CD4-positive, CD25-positive, alpha-beta regulatory T cell (primary cell): ENCODE data around the gene KRTAP9-9. TPM values are rescaled to one million over a fixed set of nuclear protein-coding genes. Genes with fewer than 3 reads are reported as not detected.
A peak's percentile ranks its signal among the peaks of the same experiment; 100 is the strongest.
"Not testable (repeated sequence)": the region's sequence is repeated elsewhere in the genome, so short reads cannot be mapped to it uniquely, and the experiment has no call there.

Experiments used
- ATAC-seq, 2 donors: fragments of 150-1000 bp; cut with Tn5 transposase; one replicate each; pipeline ENCODE4 v1.10.0; 2021; ENCODE audit warnings: low read depth in 2 of 2, moderate number of reproducible peaks in 2 of 2, moderate library complexity in 1 of 2
- DNase-seq, 3 donors: peaks; one replicate each; pipeline versions ENCODE4 v3.0.0 to v3.0.0-alpha.2; 2012 to 2022; ENCODE audit warnings: mixed read lengths in 1 of 3
- H3K27ac ChIP-seq: one replicate; pipeline ENCODE4 v1.7.0; 2013; ENCODE audit warnings: mild to moderate bottlenecking, low read length; ENCODE audit not compliant: insufficient read depth, poor library complexity, severe bottlenecking
- H3K27me3 ChIP-seq: one replicate; pipeline ENCODE4 v1.7.0; 2013; ENCODE audit warnings: low read length; ENCODE audit not compliant: control insufficient read depth, insufficient read depth
- H3K36me3 ChIP-seq: one replicate; pipeline ENCODE4 v1.7.0; 2013; ENCODE audit warnings: mild to moderate bottlenecking, low read length, moderate library complexity; ENCODE audit not compliant: control insufficient read depth, insufficient read depth
- H3K4me1 ChIP-seq: 2 replicates; pipeline ENCODE4 v1.7.0; 2013; ENCODE audit warnings: mild to moderate bottlenecking, low read length; ENCODE audit not compliant: insufficient read depth, control insufficient read depth, poor library complexity, severe bottlenecking
- H3K4me3 ChIP-seq: one replicate; pipeline ENCODE4 v1.7.0; 2013; ENCODE audit warnings: low read depth, mild to moderate bottlenecking, low read length, moderate library complexity
- H3K9me3 ChIP-seq, 2 experiments: 1 replicate in 1 of 2; 2 replicates in 1 of 2; pipeline ENCODE4 v1.7.0; 2013; ENCODE audit warnings: low read length in 2 of 2, mild to moderate bottlenecking in 1 of 2, moderate library complexity in 1 of 2; ENCODE audit not compliant: control insufficient read depth in 2 of 2
- H3K27ac Mint-ChIP-seq, 3 donors: one replicate each; pipeline ENCODE4 v1.8.0; 2020 to 2022; ENCODE audit warnings: mild to moderate bottlenecking in 3 of 3, mixed read lengths in 3 of 3, moderate library complexity in 2 of 3
- H3K27me3 Mint-ChIP-seq: one replicate; pipeline ENCODE4 v1.8.0; 2022; ENCODE audit warnings: mild to moderate bottlenecking, mixed read lengths
- H3K36me3 Mint-ChIP-seq: one replicate; pipeline ENCODE4 v1.8.0; 2020; ENCODE audit warnings: mixed read lengths
- H3K4me1 Mint-ChIP-seq, 4 donors: one replicate each; pipeline ENCODE4 v1.8.0; 2020 to 2022; ENCODE audit warnings: mixed read lengths in 4 of 4, mild to moderate bottlenecking in 1 of 4
- H3K4me3 Mint-ChIP-seq, 4 donors: one replicate each; pipeline ENCODE4 v1.8.0; 2020 to 2022; ENCODE audit warnings: mild to moderate bottlenecking in 4 of 4, mixed read lengths in 4 of 4, moderate library complexity in 3 of 4
- H3K9me3 Mint-ChIP-seq, 7 donors: one replicate each; pipeline ENCODE4 v1.8.0; 2020 to 2022; ENCODE audit warnings: mixed read lengths in 7 of 7, mild to moderate bottlenecking in 3 of 7, moderate library complexity in 2 of 7
- polyA plus RNA-seq, 4 donors: library from polyadenylated mRNA; unstranded; fragments of 300-500 nt; fragmentation: Illumina TruSeq; gene quantifications; one replicate each; pipeline ENCODE4 v1.2.3, GENCODE V29; 2021
- total RNA-seq: library from RNA; stranded (reverse); gene quantifications from one replicate; pipeline ENCODE4 v1.2.3, GENCODE V29; 2022

KRTAP9-9 gene
- total and polyA plus RNA-seq, 5 donors from 2014 or later: not detected

- ATAC-seq: no peak
- Histone ChIP-seq H3K9me3 (no peaks in the 10 kb centered on the region), H3K4me1 (no peaks in the 10 kb centered on the region), H3K27ac (no peak overlapping the region), H3K36me3 (no peaks in the 10 kb centered on the region), H3K27me3 (peaks cover 12% of the 10 kb centered on the region), H3K4me3 (no peak overlapping the region)
- Mint-ChIP-seq H3K27ac (no peak overlapping the region), H3K4me1 (peaks cover 0 to 5% (median 3%) of the 10 kb centered on the region in 4 donors), H3K36me3 (no peaks in the 10 kb centered on the region), H3K27me3 (peaks cover 27% of the 10 kb centered on the region), H3K9me3 (peaks cover 0 to 1% (median 0%) of the 10 kb centered on the region in 7 donors), H3K4me3 (no peak overlapping the region)
- DNase-seq: no peak
Observed at GRCh38 chr17:41230094-41230493, 25.1 kb upstream of the KRTAP9-9 start.

GRCh38 chr17:41231731-41232130 is 23.5 kb upstream of the KRTAP9-9 start:
- ATAC-seq (no peak), DNase-seq (no peak)
- Histone ChIP-seq H3K27me3 (peaks cover 12% of the 10 kb centered on the region), H3K4me3 (no peak overlapping the region), H3K27ac (no peak overlapping the region), H3K36me3 (no peaks in the 10 kb centered on the region), H3K9me3 (no peaks in the 10 kb centered on the region), H3K4me1 (no peaks in the 10 kb centered on the region)
- Mint-ChIP-seq H3K4me3 (no peak overlapping the region), H3K9me3 (peaks cover 0 to 1% (median 0%) of the 10 kb centered on the region in 7 donors), H3K36me3 (no peaks in the 10 kb centered on the region), H3K27me3 (peaks cover 34% of the 10 kb centered on the region), H3K27ac (no peak overlapping the region), H3K4me1 (peaks cover 0 to 7% (median 3%) of the 10 kb centered on the region in 4 donors)

- not testable (repeated sequence) for H3K36me3 Mint-ChIP-seq, H3K4me1 Mint-ChIP-seq, H3K9me3 ChIP-seq, ATAC-seq, H3K4me3 Mint-ChIP-seq, H3K9me3 Mint-ChIP-seq, H3K4me3 ChIP-seq, H3K36me3 ChIP-seq, H3K27ac ChIP-seq, H3K4me1 ChIP-seq, DNase-seq
- peaks cover 38% of the 10 kb centered on the region for H3K27me3 Mint-ChIP-seq
- peaks cover 12% of the 10 kb centered on the region for H3K27me3 ChIP-seq
- peak within 1 kb of the TSS in 2 of 3 donors; percentile 7 to 8 for H3K27ac Mint-ChIP-seq
Observed at GRCh38 chr17:41232399-41233105, 22.6 kb upstream of the KRTAP9-9 start, which contains the start of gene KRTAP9-3. TSS of gene KRTAP9-3 (plus strand) at chr17:41232449. CDS start at chr17:41232502, 53 bp downstream.

GRCh38 chr17:41237116-41237515 is 18.1 kb upstream of the KRTAP9-9 start:
- H3K4me3 Mint-ChIP-seq, H3K27ac Mint-ChIP-seq, H3K4me1 ChIP-seq, H3K36me3 Mint-ChIP-seq, H3K9me3 ChIP-seq, H3K4me1 Mint-ChIP-seq, H3K36me3 ChIP-seq, ATAC-seq, H3K27ac ChIP-seq, H3K27me3 ChIP-seq, H3K9me3 Mint-ChIP-seq, DNase-seq, H3K4me3 ChIP-seq: not testable (repeated sequence)
- H3K27me3 Mint-ChIP-seq: peaks cover 39% of the 10 kb centered on the region

- not testable (repeated sequence) for ATAC-seq, H3K9me3 Mint-ChIP-seq, H3K27me3 ChIP-seq, H3K4me3 Mint-ChIP-seq, H3K4me1 ChIP-seq, H3K4me1 Mint-ChIP-seq, H3K27ac ChIP-seq, H3K9me3 ChIP-seq, DNase-seq, H3K36me3 ChIP-seq, H3K36me3 Mint-ChIP-seq, H3K27ac Mint-ChIP-seq, H3K4me3 ChIP-seq
- H3K27me3 Mint-ChIP-seq: peaks cover 46% of the 10 kb centered on the region
Observed at GRCh38 chr17:41237949-41238437, 17.2 kb upstream of the KRTAP9-9 start, which contains the start of gene KRTAP9-8. TSS of gene KRTAP9-8 (plus strand) at chr17:41237999. CDS start at chr17:41238052, 53 bp downstream.

GRCh38 chr17:41246995-41247787 is 8.0 kb upstream of the KRTAP9-9 start:
- ATAC-seq, H3K4me3 ChIP-seq, H3K36me3 Mint-ChIP-seq, H3K4me1 ChIP-seq, H3K9me3 ChIP-seq, H3K4me3 Mint-ChIP-seq, H3K4me1 Mint-ChIP-seq, H3K9me3 Mint-ChIP-seq, H3K27ac Mint-ChIP-seq, H3K36me3 ChIP-seq, H3K27me3 ChIP-seq, DNase-seq, H3K27ac ChIP-seq: not testable (repeated sequence)
- H3K27me3 Mint-ChIP-seq: peaks cover 40% of the 10 kb centered on the region

- Mint-ChIP-seq H3K27me3 (peaks cover 36% of the 10 kb centered on the region), H3K27ac (peak within 1 kb of the TSS in 1 of 3 donors; percentile 10)
- not testable (repeated sequence) for H3K4me1 ChIP-seq, ATAC-seq, H3K27ac ChIP-seq, H3K36me3 Mint-ChIP-seq, H3K36me3 ChIP-seq, H3K4me1 Mint-ChIP-seq, H3K4me3 ChIP-seq, DNase-seq, H3K9me3 ChIP-seq, H3K9me3 Mint-ChIP-seq, H3K27me3 ChIP-seq, H3K4me3 Mint-ChIP-seq
Observed at GRCh38 chr17:41249637-41250240, 5.4 kb upstream of the KRTAP9-9 start, which contains the start of gene KRTAP9-4. TSS of gene KRTAP9-4 (plus strand) at chr17:41249687. CDS start at chr17:41249721, 34 bp downstream.
